Measurements from ENCODE around the gene DDB1. TPM values are rescaled to one million over a fixed set of nuclear protein-coding genes. Genes with fewer than 3 reads are reported as not detected.
A peak's percentile ranks its signal among the peaks of the same experiment; 100 is the strongest.

Gene DDB1
- total RNA-seq, 6 donors from 2014 or later: 98.4 to 152 (median 139) TPM

DNA sequence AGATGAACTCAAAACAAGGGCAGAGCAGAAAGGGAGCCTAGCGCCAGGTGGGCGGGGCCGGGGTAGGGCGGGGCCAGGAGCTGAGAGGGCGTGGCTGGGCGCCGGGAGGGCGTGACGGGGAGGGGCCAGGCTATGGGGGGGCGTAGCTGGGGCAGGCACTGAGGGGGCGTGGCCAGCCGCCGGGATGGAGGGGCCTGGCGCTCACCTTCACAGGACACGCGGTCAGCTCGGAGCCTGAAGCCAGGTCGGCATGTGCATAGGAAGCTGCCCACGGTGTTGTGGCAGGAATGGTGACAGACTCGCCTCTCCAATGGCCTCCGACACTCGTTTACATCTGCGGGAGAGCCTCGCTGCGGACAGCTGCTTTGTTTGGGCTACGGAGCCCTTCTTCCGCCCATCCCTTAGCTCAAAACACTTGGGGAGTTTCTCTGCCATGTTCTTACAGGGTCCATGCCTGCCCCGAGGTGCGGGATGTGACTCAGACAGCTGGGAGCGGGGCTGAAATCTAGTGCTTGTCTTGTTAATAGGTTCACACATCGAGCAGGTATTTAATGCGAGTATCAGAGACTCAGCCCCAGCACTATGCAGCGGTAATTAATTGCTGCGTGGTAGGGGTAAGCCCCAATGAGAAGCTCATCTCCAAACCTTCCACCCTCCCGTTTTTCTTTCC is 51.2 kb downstream of the DDB1 start:
- Histone ChIP-seq H3K27ac (no peak overlapping the region), H3K4me3 (peak overlapping the region in 1 of 4 donors; percentile 14), H3K4me1 (peaks cover 0 to 7% (median 1%) of the 10 kb centered on the region in 4 donors), H3K9me3 (no peaks in the 10 kb centered on the region), H3K27me3 (no peaks in the 10 kb centered on the region), H3K36me3 (no peaks in the 10 kb centered on the region)
- TF ChIP-seq, protein P1, sequence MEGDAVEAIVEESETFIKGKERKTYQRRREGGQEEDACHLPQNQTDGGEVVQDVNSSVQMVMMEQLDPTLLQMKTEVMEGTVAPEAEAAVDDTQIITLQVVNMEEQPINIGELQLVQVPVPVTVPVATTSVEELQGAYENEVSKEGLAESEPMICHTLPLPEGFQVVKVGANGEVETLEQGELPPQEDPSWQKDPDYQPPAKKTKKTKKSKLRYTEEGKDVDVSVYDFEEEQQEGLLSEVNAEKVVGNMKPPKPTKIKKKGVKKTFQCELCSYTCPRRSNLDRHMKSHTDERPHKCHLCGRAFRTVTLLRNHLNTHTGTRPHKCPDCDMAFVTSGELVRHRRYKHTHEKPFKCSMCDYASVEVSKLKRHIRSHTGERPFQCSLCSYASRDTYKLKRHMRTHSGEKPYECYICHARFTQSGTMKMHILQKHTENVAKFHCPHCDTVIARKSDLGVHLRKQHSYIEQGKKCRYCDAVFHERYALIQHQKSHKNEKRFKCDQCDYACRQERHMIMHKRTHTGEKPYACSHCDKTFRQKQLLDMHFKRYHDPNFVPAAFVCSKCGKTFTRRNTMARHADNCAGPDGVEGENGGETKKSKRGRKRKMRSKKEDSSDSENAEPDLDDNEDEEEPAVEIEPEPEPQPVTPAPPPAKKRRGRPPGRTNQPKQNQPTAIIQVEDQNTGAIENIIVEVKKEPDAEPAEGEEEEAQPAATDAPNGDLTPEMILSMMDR (IDR thresholded peaks at IDR 0.05): no peak
- TF ChIP-seq EP300 (IDR thresholded peaks at IDR 0.05): no peak
- TF ChIP-seq POLR2A (IDR thresholded peaks at IDR 0.05): no peak
- TF ChIP-seq POLR2AphosphoS5 (IDR thresholded peaks at IDR 0.05): no peak
- 48 to 58% methylated on average over 21 to 35 of the region's 35 CpGs for WGBS, 2 donors
- DNase-seq: peak; percentile 27 to 92
- peak; percentile 69 to 85 for ATAC-seq (ENCODE audit: low FRiP score in 2 of 2)

DNA sequence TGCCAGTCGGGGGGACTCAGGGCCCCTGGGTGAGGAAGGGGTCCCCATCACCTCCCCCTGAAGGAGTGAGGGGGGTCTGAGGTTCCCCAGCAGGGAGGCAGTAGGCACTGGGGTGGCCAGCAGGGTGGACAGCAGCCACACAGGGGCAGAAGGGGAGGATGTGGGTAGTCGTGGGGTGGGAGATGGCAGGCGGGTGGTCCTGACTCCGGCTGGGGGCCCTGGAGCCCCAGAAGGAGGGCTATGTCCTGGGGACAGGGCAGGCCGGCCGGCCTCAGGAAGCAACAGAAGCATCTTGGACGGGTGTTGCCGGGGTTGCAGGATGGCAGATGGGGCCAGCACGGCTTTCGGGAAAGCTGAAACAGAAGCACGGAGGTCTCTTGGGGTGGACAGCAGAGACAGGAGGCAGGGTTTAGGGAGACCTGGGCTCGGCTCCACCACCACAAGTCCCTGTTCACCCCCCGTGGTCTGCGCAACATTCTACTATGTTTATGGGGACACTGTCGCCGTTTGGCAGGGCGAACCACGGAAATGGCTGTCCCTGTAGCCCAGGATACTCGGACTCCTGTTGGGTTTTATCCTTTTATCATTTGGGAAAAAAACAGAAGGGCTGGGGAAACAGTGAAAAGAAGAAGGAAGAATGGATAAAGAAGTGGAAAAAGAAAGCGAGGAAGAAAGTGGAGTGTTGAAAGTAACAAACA is 51.9 kb downstream of the DDB1 start:
- TF ChIP-seq EP300 (IDR thresholded peaks at IDR 0.05): no peak
- TF ChIP-seq POLR2AphosphoS5 (IDR thresholded peaks at IDR 0.05): no peak
- TF ChIP-seq, protein P1 (IDR thresholded peaks at IDR 0.05): no peak
- TF ChIP-seq POLR2A (IDR thresholded peaks at IDR 0.05): no peak
- Histone ChIP-seq H3K9me3 (no peaks in the 10 kb centered on the region), H3K4me3 (peak overlapping the region in 1 of 4 donors; percentile 14), H3K27ac (no peak overlapping the region), H3K27me3 (no peaks in the 10 kb centered on the region), H3K4me1 (peaks cover 0 to 7% (median 1%) of the 10 kb centered on the region in 4 donors), H3K36me3 (no peaks in the 10 kb centered on the region)
- 82 to 84% methylated on average over 19 to 20 of the region's 20 CpGs for WGBS, 2 donors
- DNase-seq: peak in 1 of 2 donors; percentile 63
- ATAC-seq (ENCODE audit: low FRiP score in 2 of 2): no peak

DNA sequence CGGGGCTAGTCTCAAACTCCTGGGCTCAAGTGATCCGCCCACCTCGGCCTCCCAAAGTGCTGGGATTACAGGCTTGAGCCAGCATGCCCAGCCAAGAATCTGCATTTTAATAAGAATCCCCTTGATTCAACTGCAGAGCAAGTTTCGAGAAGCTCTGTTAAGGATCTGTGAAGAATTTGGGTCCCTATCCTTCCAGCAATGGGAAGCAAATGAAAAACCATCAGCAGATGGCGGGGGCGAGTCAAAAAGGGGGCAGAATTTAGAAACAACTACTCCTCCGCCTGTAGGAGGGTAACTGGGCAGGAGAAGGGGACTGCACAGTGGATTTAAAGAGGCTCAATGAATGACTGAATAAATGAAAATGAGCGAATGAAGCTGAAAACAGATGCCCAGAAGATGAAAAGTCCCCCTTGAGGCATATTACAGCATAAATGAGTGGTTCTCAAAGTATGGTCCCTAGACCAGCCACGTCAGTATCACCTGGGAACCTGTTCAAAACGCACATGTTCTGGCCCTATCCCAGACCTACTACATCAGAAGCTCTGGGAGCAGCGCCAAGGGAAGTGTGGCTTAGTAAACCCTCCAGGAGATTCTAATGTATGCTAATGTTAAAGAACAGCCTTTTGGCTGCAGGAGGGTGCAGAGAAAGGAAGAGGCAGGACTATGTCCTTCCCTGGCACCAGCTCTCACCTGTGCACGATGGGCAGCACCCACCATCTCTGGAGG is 52.8 kb downstream of the DDB1 start:
- H3K27ac ChIP-seq: no peak overlapping the region
- H3K4me1 ChIP-seq: peaks cover 0 to 7% (median 1%) of the 10 kb centered on the region in 4 donors
- H3K36me3 ChIP-seq: no peaks in the 10 kb centered on the region
- ATAC-seq (ENCODE audit: low FRiP score in 2 of 2) (no peak), DNase-seq (peak in 1 of 2 donors; percentile 31)
- no peak overlapping the region for H3K4me3 ChIP-seq
- H3K9me3 ChIP-seq: no peaks in the 10 kb centered on the region
- 83% methylated on average over 11 to 12 of the region's 12 CpGs for WGBS, 2 donors
- TF ChIP-seq POLR2AphosphoS5 (IDR thresholded peaks at IDR 0.05) (no peak), EP300 (IDR thresholded peaks at IDR 0.05) (no peak), POLR2A (IDR thresholded peaks at IDR 0.05) (no peak)
- TF ChIP-seq, protein P1 (IDR thresholded peaks at IDR 0.05): no peak
- no peaks in the 10 kb centered on the region for H3K27me3 ChIP-seq

DNA sequence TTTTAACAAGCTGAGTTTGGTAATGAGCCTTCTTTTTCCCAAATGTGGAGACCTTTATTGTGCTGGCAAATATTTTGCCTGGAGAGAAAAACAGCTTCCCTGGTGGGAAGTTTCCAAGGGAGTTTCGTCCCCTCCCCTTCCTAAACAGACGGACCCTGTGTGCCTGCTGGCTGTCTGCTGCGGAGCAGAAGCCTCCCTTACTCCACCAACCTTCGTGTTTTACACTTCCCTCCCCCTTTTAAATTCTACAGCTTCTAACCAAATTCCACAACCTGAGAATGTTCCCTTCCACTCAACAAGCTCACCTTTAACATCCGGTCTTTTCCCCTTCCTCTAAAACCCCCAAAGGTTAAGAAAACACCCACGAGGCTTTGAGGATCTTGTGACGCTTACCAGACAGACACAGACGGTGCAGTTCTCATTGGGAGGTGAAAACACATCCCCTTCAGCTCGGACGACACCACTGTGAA is 54.9 kb downstream of the DDB1 start:
- Histone ChIP-seq H3K9me3 (no peaks in the 10 kb centered on the region), H3K27me3 (no peaks in the 10 kb centered on the region), H3K4me3 (no peak overlapping the region), H3K27ac (no peak overlapping the region), H3K36me3 (no peaks in the 10 kb centered on the region), H3K4me1 (peaks cover 0 to 7% (median 1%) of the 10 kb centered on the region in 4 donors)
- no peak for ATAC-seq (ENCODE audit: low FRiP score in 2 of 2)
- 61 to 68% methylated on average over 10 of the region's 10 CpGs for WGBS, 2 donors
- no peak for TF ChIP-seq POLR2A (IDR thresholded peaks at IDR 0.05)
- no peak for TF ChIP-seq EP300 (IDR thresholded peaks at IDR 0.05)
- TF ChIP-seq, protein P1 (IDR thresholded peaks at IDR 0.05): no peak
- TF ChIP-seq POLR2AphosphoS5 (IDR thresholded peaks at IDR 0.05): no peak
- no peak for DNase-seq
